Peyer's patch (tissue), 4 donors: ENCODE data around the gene PPM1G. TPM values are rescaled to one million over a fixed set of nuclear protein-coding genes. Genes with fewer than 3 reads are reported as not detected.

Experiments used
- DNase-seq, 3 donors: peaks; one replicate each; pipeline ENCODE4 v3.0.0-alpha.2; 2017 to 2019
- H3K27ac ChIP-seq, 4 donors: fragments of 200-600 bp; sonication (generic); one replicate each; pipeline ENCODE4 v1.5.1; 2016 to 2019
- H3K27me3 ChIP-seq, 2 donors: fragments of 200-600 bp; sonication (generic); one replicate each; pipeline ENCODE4 v1.5.1; 2019
- H3K36me3 ChIP-seq, 3 donors: fragments of 200-600 bp; sonication (generic); one replicate each; pipeline ENCODE4 v1.5.1; 2016 to 2019
- H3K4me1 ChIP-seq, 4 donors: fragments of 200-600 bp; sonication (generic); one replicate each; pipeline ENCODE4 v1.5.1; 2016 to 2019
- H3K4me3 ChIP-seq, 4 donors: fragments of 200-600 bp; sonication (generic); 1 replicate in 3 of 4; 2 replicates in 1 of 4; pipeline ENCODE4 v1.5.1; 2016 to 2019; ENCODE audit warnings: mild to moderate bottlenecking in 1 of 4
- H3K9me3 ChIP-seq, 4 donors: fragments of 200-600 bp; sonication (generic); one replicate each; pipeline ENCODE4 v1.5.1; 2016 to 2019; ENCODE audit warnings: mild to moderate bottlenecking in 1 of 4
- CTCF ChIP-seq, 6 experiments: fragments of 450-650 bp in 4 of 6; fragments of 200-600 bp in 2 of 6; sonication (generic) in 1 of 6; IDR thresholded peaks; one replicate each; pipeline ENCODE4 v1.5.1; 2017 to 2019; ENCODE audit warnings: antibody characterized with exemption in 6 of 6, mild to moderate bottlenecking in 3 of 6, moderate library complexity in 1 of 6
- POLR2A ChIP-seq, 2 donors: fragments of 450-650 bp; IDR thresholded peaks; one replicate each; pipeline ENCODE4 v1.5.1; 2017; ENCODE audit warnings: antibody characterized with exemption in 2 of 2, mild to moderate bottlenecking in 2 of 2, moderate library complexity in 2 of 2
- total RNA-seq, 4 donors: library from RNA; depleted of rRNA; stranded (reverse); fragments of >200 nt; gene quantifications; one replicate each; pipeline ENCODE4 v1.1.0, GENCODE V29; 2016

The PPM1G gene
- total RNA-seq, 4 donors from 2014 or later: 36.1 to 77.6 (median 45.5) TPM

GRCh38 chr2:27376151-27376865 lies 33.1 kb downstream of the PPM1G start:
- Histone ChIP-seq H3K9me3 (no peaks in the 10 kb centered on the region), H3K27ac (no peak overlapping the region), H3K4me3 (no peak overlapping the region), H3K27me3 (no peaks in the 10 kb centered on the region), H3K36me3 (peaks cover 0 to 61% (median 0%) of the 10 kb centered on the region in 3 donors), H3K4me1 (peaks cover 0 to 38% (median 6%) of the 10 kb centered on the region in 4 donors)
- DNase-seq: no peak
- TF ChIP-seq POLR2A (IDR thresholded peaks at IDR 0.05) (no peak), CTCF (IDR thresholded peaks at IDR 0.05) (no peak)

- no peak for TF ChIP-seq POLR2A (IDR thresholded peaks at IDR 0.05)
- Histone ChIP-seq H3K9me3 (no peaks in the 10 kb centered on the region), H3K4me3 (no peak overlapping the region), H3K27ac (no peak overlapping the region), H3K4me1 (peaks cover 0 to 36% (median 6%) of the 10 kb centered on the region in 4 donors), H3K36me3 (peaks cover 0 to 61% (median 0%) of the 10 kb centered on the region in 3 donors), H3K27me3 (no peaks in the 10 kb centered on the region)
- no peak for DNase-seq
Measured at GRCh38 chr2:27375513-27376099, 33.8 kb downstream of the PPM1G start.

- peaks cover 0 to 60% (median 0%) of the 10 kb centered on the region in 3 donors for H3K36me3 ChIP-seq
- DNase-seq: no peak
- H3K4me3 ChIP-seq: no peak overlapping the region
- H3K27ac ChIP-seq: no peak overlapping the region
- TF ChIP-seq POLR2A (IDR thresholded peaks at IDR 0.05) (no peak), CTCF (IDR thresholded peaks at IDR 0.05) (no peak)
- peaks cover 0 to 31% (median 11%) of the 10 kb centered on the region in 4 donors for H3K4me1 ChIP-seq
- H3K9me3 ChIP-seq: no peaks in the 10 kb centered on the region
- no peaks in the 10 kb centered on the region for H3K27me3 ChIP-seq
Measured at GRCh38 chr2:27373567-27373966, 35.8 kb downstream of the PPM1G start.

GRCh38 chr2:27372937-27373336 lies 36.5 kb downstream of the PPM1G start:
- peaks cover 0 to 27% (median 11%) of the 10 kb centered on the region in 4 donors for H3K4me1 ChIP-seq
- no peak overlapping the region for H3K27ac ChIP-seq
- no peak for TF ChIP-seq CTCF (IDR thresholded peaks at IDR 0.05)
- TF ChIP-seq POLR2A (IDR thresholded peaks at IDR 0.05): no peak
- DNase-seq: no peak
- peaks cover 0 to 60% (median 0%) of the 10 kb centered on the region in 3 donors for H3K36me3 ChIP-seq
- no peaks in the 10 kb centered on the region for H3K27me3 ChIP-seq
- H3K9me3 ChIP-seq: no peaks in the 10 kb centered on the region
- no peak overlapping the region for H3K4me3 ChIP-seq

- peaks cover 0 to 60% (median 4%) of the 10 kb centered on the region in 3 donors for H3K36me3 ChIP-seq
- peak; percentile 58 to 68 (median 58) for DNase-seq
- TF ChIP-seq POLR2A (IDR thresholded peaks at IDR 0.05) (peak; percentile 17 to 60), CTCF (IDR thresholded peaks at IDR 0.05) (no peak)
- peak overlapping the region; percentile 77 to 89 (median 78) for H3K4me3 ChIP-seq
- peak overlapping the region; percentile 74 to 90 (median 88) for H3K27ac ChIP-seq
- H3K27me3 ChIP-seq: no peaks in the 10 kb centered on the region
- no peaks in the 10 kb centered on the region for H3K9me3 ChIP-seq
- H3K4me1 ChIP-seq: peaks cover 0 to 27% (median 11%) of the 10 kb centered on the region in 4 donors
Measured at GRCh38 chr2:27370816-27371620, 38.4 kb downstream of the PPM1G start.
